NK-92 treated with Interleukin-12 subunit alpha and Interleukin-12 subunit beta, amount 100 ng/mL, for 24 hours (cell line): ENCODE data around the gene B3GAT3.
"Not testable (repeated sequence)": the region's sequence is repeated elsewhere in the genome, so short reads cannot be mapped to it uniquely, and the experiment has no call there.

ENCODE experiments used
- DNase-seq: peaks from one replicate; lab custom pipeline; 2025; lab: John Stamatoyannopoulos, UW

Gene B3GAT3

GRCh38 chr11:62645946-62646824 lies 24.4 kb upstream of the B3GAT3 start, which contains the start of gene GANAB:
Gene GANAB, minus strand, starts transcription at chr11:62646613. Its CDS starts 14 bp downstream, at chr11:62646599.
- DNase-seq = peak; percentile 98

GRCh38 chr11:62645671-62645945 lies 23.8 kb upstream of the B3GAT3 start:
- DNase-seq = no peak

DNA sequence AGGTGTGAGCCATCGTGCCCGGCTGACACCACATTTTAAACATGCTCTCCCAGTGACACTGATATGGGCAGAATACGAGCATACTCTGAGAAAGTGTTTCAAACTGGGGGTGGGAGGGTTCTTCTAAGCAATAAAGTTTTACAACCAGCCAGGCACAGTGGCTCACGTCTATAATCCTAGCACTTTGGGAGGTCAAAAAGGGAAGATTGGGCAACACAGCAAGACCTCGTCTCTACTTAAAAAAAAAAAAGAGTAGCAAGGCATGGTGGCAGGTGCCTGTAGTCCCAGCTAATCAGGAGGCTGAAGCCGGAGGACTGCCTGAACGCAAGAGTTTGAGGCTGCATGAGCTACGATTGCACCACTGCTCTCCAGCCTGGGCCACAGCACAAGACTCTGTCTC lies 22.4 kb upstream of the B3GAT3 start:
- DNase-seq = no peak

GRCh38 chr11:62632492-62632891 lies 10.7 kb upstream of the B3GAT3 start:
- no peak for DNase-seq

DNA sequence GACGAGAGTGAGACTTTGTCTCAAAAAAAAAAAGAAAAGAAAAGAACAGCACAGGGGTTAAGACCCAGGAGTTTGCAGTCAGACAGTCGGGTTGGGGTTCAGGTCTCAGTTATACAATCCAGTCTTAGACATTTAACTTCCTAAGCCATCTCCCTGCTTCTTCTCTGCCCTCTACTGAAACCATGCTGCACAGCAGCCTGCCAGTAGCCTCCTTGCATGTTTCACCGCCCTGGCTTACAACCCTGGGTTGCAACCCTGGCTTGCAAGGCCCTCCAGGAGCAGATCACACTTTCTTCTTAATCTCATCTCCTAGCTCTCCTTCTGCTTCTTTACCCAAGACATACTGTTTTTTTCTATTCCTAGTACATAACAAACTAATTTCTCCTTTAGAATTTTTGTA lies 5.9 kb upstream of the B3GAT3 start:
- no peak for DNase-seq

GRCh38 chr11:62622476-62623089 lies 797 bp upstream of the B3GAT3 start:
- no peak for DNase-seq

- no peak for DNase-seq
Measured at GRCh38 chr11:62621027-62621566, 689 bp downstream of the B3GAT3 start.

DNA sequence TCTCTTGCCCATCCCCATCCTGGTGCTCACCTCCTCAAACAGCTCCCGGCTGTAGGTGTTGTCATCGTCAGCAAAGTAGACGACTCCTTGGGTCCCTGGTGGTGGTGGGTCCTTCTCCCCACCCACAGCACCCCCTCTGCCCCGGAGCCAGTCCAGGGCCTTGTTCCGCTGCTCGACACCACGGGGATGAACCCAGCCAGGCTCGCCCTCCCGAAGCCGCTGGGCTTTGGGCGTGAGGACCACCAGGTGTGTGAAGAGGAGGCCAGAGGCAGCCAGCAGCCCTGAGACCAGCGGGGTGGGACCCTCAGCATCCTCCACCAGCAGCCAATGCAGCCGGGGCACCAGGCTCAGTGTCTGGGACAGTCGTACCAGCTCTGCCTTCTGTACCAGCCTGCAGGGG lies 4.8 kb downstream of the B3GAT3 start:
- DNase-seq = not testable (repeated sequence)

DNA sequence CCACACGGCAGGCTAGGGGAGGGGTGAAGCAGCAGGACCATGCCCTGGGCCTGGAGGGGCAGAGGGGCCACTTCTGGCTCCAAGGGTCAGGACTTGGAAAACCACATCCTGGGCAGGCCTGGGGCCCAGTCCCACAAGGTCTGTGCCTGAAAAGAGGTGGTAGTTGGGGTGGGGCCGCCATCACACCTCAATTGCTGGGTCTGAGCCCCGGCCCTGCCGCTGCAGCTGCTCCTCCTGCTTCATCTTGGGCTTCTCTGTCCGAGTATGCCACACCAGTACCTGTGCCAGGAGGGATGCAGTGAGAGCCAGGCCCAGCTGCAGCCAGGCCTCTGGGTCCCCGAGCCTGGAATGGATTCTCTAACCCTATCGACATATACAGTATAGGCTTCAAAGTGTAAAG lies 6.3 kb downstream of the B3GAT3 start:
- no peak for DNase-seq

- DNase-seq = peak; percentile 35
Measured at GRCh38 chr11:62614275-62614674, 7.5 kb downstream of the B3GAT3 start.

DNA sequence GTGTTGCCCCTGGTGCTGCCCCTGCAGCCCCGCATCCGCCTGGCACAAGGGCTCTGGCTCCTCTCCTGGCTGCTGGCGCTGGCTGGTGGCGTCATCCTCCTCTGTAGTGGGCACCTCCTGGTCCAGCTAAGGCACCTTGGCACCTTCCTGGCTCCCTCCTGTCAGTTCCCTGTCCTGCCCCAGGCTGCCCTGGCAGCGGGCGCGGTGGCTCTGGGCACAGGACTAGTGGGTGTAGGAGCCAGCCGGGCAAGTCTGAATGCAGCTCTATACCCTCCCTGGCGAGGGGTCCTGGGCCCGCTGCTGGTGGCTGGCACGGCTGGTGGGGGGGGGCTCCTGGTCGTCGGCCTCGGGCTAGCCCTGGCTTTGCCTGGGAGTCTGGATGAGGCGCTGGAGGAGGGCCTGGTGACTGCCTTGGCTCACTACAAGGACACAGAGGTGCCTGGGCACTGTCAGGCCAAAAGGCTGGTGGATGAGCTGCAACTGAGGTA lies 8.5 kb downstream of the B3GAT3 start:
- no peak for DNase-seq

GRCh38 chr11:62612366-62613290 lies 9.2 kb downstream of the B3GAT3 start, which contains the start of the genes EML3 and ROM1:
Gene EML3, minus strand, starts transcription at chr11:62612775. Its CDS starts 318 bp downstream, at chr11:62612457.
Gene ROM1, plus strand, starts transcription at chr11:62613257. Its CDS starts 25 bp downstream, at chr11:62613282.
- peak; percentile 90 for DNase-seq

DNA sequence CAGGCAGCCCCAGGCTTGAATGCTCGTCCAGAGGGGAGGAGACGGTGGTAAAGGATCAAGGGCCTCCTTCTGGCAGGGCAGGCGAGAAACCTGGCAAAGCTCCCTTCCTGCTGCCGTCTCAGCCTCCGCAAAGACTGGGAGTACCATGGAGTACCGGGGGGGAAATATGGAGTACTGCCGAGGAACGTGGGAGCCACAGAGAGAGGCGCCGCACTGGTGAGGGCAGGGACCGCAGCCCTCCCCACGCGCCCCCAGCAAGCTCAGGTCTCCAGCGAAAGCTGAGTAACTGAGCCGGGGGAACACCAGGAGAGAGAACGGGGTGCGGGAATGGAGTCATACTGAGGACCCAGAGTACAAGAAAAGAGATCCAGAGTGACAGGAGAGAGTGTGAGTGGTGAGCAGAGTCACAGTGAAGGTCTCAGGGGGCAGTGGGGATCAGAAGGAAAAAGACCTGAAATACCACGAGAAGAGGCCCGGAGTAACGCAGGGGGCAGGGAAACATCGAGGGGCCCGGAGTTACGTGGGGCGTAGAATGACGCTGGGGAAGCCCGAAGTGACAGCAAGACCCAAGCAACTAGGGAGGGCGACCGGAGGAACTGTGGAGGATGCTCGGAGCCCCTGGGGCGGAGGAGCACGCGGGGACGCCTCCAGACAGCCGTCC lies 10.0 kb downstream of the B3GAT3 start:
- no peak for DNase-seq

DNA sequence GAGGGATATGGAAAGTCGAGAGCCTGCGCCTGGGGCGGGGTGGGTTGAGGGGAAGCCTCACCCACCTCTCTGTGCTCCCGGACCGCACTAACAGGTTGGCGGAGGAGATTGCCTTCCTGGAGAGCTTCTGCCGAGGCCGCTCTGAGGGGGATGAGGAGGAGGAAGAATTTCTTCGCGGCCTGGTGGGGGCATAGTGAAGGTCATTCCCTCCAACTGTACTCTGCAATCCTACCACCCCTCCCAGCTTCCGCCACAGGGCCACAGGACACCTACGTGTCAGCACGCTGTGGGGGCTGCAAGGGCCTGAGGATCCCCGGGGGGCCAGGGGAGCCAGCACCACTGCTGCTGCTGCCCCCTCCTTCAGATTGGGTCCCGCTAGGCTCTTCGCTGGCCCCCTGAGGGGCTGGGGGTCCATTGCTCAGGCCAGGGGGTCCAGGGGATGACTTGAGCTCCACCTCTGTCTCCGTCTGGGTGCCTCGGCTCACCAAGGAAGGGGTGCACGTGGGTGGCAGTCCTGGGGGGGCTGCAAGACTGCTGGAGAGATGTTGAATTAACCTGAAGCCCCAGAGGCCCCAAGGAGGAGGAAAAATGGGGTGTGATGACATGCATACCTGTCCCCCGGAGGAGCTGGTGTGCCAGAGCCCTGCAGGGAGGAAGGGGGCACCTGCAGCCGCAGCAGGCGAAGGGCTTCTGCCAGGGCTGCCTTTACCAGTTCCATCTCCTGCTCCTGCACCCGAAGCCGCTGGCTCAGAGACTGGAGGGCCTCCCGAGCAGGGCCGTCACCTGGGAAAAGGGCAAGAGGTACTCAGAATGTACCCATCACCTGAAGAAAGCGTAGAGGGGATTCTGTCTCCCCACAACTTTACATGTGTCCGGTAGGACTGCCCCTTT lies 10.7 kb downstream of the B3GAT3 start:
- DNase-seq = no peak

DNA sequence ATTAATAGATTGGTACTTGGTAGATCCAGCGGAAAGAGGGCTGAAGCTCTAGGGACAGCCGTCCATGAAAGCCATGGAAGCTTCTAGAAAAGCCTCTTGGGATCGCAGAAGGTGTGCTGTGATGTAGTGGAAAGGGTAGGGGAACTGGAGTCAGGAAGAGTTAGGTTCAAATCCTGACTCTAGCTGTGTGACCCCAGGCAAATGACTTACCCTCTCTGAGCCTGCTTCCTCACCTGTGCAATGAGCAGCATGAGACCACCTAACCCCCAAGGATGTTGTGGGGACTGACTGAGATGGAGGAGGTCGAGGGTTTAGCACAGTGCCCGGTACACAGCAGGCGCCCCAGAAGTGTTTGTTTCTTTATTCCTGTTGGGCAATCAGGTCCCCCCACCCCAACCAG lies 11.4 kb downstream of the B3GAT3 start:
- DNase-seq = no peak

DNA sequence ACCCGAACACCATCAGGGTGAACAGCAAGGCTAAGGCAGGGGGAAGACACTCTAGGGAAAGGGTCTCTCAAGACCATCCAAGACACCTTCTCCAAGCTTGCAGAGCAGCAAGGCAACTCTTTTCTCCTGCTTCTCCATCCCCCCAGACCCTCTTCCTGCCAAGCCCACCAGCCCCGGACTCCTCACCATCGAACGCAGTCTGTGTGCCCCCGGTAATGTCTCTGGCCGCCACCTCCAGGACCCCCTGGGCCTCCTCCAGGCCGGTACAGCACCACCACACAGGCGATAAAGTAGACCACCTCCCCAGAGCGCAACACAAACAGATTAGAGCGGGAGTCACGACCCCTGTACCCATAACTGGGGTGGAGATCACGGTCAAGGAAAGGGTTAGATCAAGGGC lies 13.0 kb downstream of the B3GAT3 start:
- no peak for DNase-seq

- no peak for DNase-seq
Measured at GRCh38 chr11:62607714-62608113, 14.1 kb downstream of the B3GAT3 start.

DNA sequence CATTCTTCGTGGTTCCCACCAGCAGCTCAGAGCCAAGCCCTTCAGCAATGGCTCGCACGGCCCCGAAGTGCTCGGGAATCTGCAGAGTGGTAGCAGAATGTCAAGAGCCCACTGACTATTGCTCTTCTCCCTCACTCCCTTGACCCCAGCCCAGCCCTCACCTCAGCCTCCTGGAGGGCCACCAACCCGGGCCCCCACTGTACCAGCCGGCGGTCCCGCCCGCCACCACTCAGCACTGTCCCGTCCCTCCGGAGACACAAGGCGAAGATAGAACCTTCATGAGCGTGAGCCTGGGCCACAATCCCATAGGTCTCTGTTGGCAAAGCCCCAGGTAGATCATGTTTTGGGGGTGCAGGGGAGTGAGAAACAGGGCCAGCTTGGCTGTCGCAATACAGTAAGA lies 15.9 kb downstream of the B3GAT3 start:
- DNase-seq = no peak

- no peak for DNase-seq
Measured at GRCh38 chr11:62605467-62605866, 16.3 kb downstream of the B3GAT3 start.

- DNase-seq = no peak
Measured at GRCh38 chr11:62604460-62605120, 17.2 kb downstream of the B3GAT3 start.
